ENCODE results near the gene CTDNEP1.

Gene CTDNEP1

GRCh38 chr17:7279448-7279847, 27.9 kb upstream of the CTDNEP1 start:
- no peak for DNase-seq

GRCh38 chr17:7266784-7267183, 15.2 kb upstream of the CTDNEP1 start:
- no peak for DNase-seq

GRCh38 chr17:7263801-7264078, 12.2 kb upstream of the CTDNEP1 start:
- no peak for DNase-seq

- DNase-seq, result no peak
These were observed 11.6 kb upstream of the CTDNEP1 start for GRCh38 chr17:7262935-7263800.

GRCh38 chr17:7262192-7262934, 10.8 kb upstream of the CTDNEP1 start, which contains the start of gene CLDN7:
Gene CLDN7, minus strand, starts transcription at chr17:7262478. Its CDS starts 435 bp downstream, at chr17:7262043.
- no peak for DNase-seq

GRCh38 chr17:7261379-7262191, 10.1 kb upstream of the CTDNEP1 start:
- no peak for DNase-seq

- DNase-seq, result no peak
These were observed 9.3 kb upstream of the CTDNEP1 start for GRCh38 chr17:7260651-7261378.

GRCh38 chr17:7260151-7260550, 8.6 kb upstream of the CTDNEP1 start:
- DNase-seq, result no peak

GRCh38 chr17:7259555-7259889, 8.0 kb upstream of the CTDNEP1 start:
- no peak for DNase-seq

GRCh38 chr17:7258731-7259554, 7.4 kb upstream of the CTDNEP1 start:
- DNase-seq, result no peak

GRCh38 chr17:7256766-7257456, 5.4 kb upstream of the CTDNEP1 start:
- DNase-seq, result no peak

- no peak for DNase-seq
These were observed 3.0 kb upstream of the CTDNEP1 start for GRCh38 chr17:7254511-7254910.

GRCh38 chr17:7253082-7253481, 1.5 kb upstream of the CTDNEP1 start:
- DNase-seq, result no peak

GRCh38 chr17:7252176-7253043, 876 bp upstream of the CTDNEP1 start, which contains the start of gene ELP5:
Gene ELP5, plus strand, starts transcription at chr17:7252215. Its CDS starts 336 bp downstream, at chr17:7252551.
- DNase-seq, result peak; percentile 89 to 91

GRCh38 chr17:7250695-7251627, 573 bp downstream of the CTDNEP1 start:
- DNase-seq, result no peak

GRCh38 chr17:7249830-7250229, 1.7 kb downstream of the CTDNEP1 start:
- no peak for DNase-seq

- DNase-seq, result no peak
These were observed 2.3 kb downstream of the CTDNEP1 start for GRCh38 chr17:7249214-7249613.

GRCh38 chr17:7248796-7249195, 2.7 kb downstream of the CTDNEP1 start:
- no peak for DNase-seq

- DNase-seq, result no peak
These were observed 4.8 kb downstream of the CTDNEP1 start for GRCh38 chr17:7246779-7247178.
